T-helper 2 cell treated with Interferon-gamma antibody and Interleukin-4, amounts not matched to agents 100 ng/mL and 5 ng/mL, for 36 hours (primary cell): ENCODE measurements around the gene F8. TPM values are rescaled to one million over a fixed set of nuclear protein-coding genes. Genes with fewer than 3 reads are reported as not detected.

Experiments used
- intact Hi-C: fragments of 100-400 bp; cut with micrococcal nuclease; formaldehyde crosslinking; loops from one replicate; pipeline ENCODE4 v1.15.1; 2023
- total RNA-seq: library from RNA; stranded (reverse); gene quantifications from 2 replicates; pipeline ENCODE4 v1.2.3, GENCODE V29; 2022

The F8 gene
- 4.7 and 5.1 TPM in 2 replicates for total RNA-seq

DNA sequence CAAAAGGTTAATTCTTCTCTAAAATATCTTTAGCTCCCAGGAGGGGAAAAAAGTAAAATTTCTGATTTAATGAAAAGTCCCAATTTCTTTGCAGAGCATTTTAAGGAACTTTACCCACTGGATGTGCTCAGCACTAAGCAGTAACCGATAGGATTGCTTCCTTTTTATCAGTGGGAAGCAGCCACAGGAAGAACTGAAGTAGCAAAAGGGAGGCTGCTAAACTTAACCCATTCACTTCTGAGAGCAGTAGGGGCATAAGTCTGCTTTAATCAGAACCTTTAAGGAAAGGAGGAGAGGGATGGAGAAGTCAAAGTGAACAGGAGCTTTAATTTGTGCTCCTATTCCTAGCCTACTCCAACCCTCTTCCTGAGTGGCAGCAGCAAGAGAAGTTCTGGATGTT, at the start of gene F8:
Gene F8, minus strand, starts transcription at position 139 of the 400 bp plus-strand sequence. CDS start 171 bp downstream, outside the sequence.
- intact Hi-C loops = no loop called here

DNA sequence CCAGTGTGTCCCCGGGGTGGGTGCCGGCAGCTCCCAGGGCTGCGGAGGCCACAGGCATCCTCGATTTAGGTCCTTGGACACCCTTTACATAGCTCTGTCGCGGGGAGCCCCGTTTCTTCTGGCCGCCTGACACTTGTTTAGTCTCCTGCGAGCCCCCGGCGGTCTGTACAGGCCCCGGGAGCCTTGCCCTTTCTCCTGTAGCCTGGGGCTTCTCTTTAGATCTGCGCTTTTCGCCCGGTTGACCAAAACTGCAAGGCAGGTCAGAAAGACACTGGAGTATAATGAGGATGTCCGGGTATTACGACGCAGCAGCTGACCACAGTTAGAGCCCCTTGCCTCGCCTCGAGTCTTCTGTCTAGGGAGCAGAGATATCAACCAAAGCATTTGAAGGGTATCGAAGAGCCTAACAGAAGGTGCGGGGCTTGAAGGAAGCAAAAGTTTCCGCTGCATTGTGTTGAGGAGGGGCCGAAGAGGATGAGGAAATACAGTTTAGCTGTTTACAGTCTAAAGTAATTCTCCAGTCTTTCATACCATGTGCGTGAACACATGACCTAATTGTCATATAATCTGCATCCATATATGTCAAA, 49.3 kb upstream of the F8 start:
- intact Hi-C loops = loop anchor here (1.0 to 5.0 kb wide), 3 partner anchors 44 to 145 kb away; partner anchors contain the start of gene VBP1

DNA sequence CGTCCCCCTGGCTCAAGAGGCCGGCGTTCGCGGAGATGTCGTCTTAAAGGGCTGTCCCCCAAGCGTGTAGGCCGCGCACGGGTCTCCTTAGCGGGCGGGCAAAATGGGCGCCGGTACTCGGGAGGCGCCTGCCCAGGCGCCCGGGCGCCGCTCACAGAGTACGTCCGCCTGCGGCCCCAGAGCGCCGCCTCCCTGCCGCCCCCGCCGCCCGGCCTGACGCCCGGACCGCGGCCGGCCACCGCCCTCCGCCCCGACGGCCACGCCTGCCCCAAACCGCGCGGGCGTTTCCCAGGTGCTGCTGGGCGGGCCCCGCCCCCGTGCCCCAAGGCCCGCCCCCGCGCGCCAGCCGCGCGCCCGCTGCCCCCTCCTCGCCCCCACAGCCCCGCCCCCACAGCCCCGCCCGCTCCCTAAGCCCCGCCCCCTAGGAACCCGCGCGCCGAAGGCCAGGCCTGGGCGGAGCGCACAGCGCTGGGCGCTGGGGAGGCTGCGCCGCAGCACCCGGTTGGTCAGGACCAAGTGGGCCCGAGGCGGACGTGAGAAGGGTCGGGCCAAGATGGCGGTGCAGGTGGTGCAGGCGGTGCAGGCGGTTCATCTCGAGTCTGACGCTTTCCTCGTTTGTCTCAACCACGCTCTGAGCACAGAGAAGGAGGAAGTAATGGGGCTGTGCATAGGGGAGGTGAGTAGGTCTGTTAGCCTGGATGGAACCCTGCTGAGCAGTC, 48.6 kb upstream of the F8 start, which contains the start of the genes BRCC3, CMC4 and MTCP1:
Gene BRCC3, plus strand, starts transcription at position 534 of the 719 bp plus-strand sequence. Its CDS starts 20 bp downstream, at position 554.
Gene CMC4, minus strand, starts transcription at position 162 of the 719 bp plus-strand sequence. CDS start 7,113 bp downstream, outside the sequence.
Gene MTCP1, minus strand, starts transcription at position 162 of the 719 bp plus-strand sequence. CDS start 5,126 bp downstream, outside the sequence.
- intact Hi-C loops = loop anchor here (1.0 to 5.0 kb wide), 3 partner anchors 44 to 146 kb away; partner anchors contain the start of gene VBP1

DNA sequence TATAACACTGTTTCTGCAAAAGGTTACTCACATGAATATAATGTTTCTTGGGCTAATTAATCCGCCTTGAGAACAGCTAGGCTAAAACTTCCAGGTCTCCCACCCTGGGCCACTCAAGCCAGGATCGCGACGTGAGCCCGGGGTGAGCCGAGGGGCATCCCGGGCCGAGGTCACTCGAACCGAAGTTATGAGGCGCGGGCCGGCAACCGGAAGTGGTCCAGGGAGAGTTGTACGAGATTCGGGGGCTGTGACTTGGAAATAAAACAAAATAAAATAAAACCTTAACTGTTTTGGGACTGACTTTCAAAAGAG, 48.1 kb upstream of the F8 start:
- intact Hi-C loops = loop anchor here (2.0 to 5.0 kb wide), 2 partner anchors 88 to 146 kb away; partner anchors contain the start of gene VBP1

DNA sequence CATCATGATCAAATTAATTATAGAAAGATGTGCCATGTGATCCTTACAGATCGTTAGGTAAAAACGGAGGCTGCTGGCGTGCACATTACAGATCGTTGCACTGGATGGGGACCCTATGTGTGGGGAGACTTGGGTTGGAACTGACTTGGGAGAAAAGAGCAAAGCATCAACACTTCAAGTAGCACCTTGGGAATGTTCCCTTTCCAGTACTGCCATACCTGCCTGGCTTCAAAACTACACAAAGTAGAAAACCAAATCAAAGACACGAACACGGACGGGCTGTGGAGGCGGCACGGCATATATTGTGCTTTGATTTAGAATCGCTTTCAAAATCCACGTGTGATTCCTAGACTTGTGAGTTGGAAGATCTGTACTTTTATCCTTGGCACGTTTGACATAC, 47.5 kb upstream of the F8 start:
- intact Hi-C loops = loop anchor here (2.0 to 5.0 kb wide), 2 partner anchors 88 to 147 kb away; partner anchors contain the start of gene VBP1

DNA sequence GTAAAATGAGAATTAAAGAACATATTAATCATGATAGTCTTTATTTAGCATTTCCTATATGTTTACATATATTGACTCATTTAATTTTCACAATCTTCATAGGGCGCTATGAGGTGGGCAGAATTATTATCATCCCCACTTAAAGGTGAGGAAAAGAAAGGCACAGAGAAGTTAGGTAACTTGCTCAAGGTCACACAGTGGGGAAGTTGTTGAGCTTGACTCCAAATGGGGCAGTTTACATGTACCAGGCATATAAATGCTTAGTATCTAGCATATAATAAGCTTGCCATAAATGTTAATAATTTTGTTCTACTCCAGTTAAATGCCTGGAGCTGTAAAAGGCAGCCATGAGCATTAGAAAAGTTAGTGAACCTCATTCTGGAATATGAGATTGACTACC, 46.9 kb upstream of the F8 start:
- intact Hi-C loops = no loop called here

DNA sequence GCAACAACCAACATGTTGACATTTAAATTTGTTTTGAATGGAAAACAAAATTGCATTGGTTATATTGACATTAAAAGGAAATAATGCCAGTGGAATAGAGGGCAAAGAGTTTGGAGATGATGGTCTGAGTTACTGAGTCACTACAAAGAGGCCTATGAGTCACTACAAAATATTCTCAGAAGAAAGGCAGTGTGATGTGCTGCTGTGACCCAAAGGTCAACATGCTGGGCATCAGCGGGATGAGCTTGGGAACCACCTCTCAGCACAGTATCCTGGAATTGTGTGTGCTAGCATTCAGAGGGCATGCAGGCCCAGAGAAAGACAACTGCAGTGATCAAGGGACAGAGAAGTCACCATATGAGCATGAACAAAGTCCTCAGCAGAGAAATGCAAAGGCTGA, 45.6 kb upstream of the F8 start:
- intact Hi-C loops = no loop called here

DNA sequence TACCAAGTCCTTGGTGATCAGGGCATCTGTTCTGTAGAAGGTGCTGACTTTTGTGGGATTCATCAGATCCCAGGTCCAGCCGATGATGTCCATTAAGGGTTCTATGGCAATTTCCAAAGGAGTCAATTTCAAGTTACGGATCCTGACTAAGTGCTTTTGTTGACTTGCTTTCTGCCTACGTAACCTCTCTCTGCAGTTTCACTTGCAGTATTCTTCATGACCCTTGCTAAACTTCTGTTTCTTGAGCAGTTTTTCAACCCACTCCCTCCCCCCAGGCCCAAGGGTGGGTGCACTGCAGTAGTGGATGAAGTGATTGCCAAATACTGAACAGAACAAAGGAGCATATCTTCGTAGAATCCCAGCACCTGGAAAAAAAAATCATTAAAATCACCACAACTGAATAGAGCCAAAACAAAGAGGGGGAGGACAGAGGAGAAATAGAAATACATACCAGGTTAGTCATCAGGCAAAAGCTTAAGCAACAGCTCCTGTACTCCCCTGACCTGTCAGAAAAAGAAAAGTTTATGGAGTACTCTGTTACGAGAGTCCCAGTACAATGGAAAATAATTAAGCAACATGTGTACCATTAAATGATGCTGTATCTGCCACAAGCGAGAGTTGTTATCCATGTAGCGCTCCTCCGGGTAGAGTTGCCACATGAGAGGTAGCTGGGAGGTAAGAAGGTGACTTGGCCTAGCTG, 42.7 kb upstream of the F8 start:
- intact Hi-C loops = no loop called here

DNA sequence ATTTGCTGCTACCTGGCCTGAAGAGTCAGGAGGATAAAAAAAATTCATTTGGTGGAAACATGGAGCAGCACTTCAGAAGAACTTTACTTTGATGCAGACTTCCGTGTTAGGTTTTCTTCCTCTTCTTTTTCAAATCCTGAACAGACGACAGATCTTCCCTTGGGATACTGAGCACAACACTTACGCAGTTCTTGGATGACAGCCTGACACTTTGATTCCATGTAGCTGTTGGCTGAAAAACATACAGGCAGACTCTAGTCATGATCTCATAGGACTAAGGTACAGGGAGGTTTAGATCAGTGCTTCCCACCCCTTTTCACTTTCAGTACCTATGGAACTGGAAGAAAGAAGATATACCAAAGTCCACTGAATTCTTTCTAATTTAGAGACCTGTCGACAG, 39.2 kb upstream of the F8 start:
- intact Hi-C loops = no loop called here

DNA sequence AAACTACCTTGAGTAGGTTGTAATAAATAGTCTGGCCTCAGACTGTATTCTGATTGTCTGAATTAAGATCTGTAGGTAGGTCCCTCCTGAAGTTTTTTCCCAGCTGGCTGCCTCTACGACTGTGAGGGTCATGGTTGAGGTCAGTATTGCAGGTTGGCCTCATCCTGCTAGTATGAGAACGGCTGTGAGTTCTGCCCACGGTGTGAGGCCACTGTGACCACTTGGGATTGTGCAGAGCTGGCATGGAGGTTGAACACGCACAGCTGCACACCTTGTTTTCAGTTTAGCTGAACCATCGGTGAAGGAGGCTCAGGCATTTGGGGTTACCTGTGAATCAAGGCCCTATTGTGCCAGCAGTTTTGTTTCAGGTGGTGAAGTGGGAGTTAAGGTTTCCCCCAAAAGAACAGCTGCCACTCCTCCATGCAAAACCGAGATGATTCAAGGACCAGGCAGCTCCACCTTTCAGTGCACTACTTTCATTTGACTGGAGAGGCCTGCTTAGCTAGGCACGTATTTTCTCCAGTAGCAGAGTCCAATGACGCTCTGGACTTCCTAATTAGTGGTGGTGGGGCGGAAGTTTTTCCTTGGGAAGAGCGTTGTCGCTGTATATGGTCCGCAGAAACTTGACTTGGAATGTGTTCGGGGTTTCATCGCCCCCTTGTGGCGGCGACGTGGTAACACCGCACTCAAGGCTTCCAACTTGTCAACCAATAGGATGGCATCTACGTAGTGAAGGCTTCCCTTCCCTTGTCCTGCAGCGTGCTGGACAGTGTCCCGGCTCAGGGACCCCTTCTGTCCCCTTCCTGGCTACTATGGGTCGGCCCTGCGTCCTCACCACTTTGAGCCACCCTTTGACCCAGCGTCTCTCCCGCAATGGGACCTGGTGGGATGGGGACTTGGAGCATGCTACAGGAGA, 34.6 kb upstream of the F8 start:
- intact Hi-C loops = loop anchor here (1.0 to 2.0 kb wide), 3 partner anchors 30 to 138 kb away; partner anchors contain the start of gene FUNDC2

DNA sequence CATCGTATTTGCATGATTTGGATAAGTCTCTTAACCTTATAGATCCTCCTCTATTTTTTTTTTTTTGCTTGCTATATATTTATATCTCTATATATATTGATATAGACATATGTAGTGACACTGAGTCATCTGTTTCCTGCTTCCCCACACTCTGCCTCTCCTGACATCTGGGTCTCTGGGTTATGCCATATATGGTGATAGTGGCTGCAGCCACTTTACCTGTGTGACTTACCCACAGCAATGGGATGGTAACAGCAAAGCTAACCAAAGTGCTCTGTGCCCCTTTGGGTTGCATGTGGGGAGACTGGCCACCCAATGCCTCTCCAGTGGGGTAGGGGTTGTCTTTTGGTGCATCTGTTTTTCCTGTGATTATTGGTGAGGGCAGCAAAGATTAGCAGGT, 33.9 kb upstream of the F8 start:
- intact Hi-C loops = loop anchor here (2.0 kb wide), 2 partner anchors 30 to 138 kb away; partner anchors contain the start of gene FUNDC2

DNA sequence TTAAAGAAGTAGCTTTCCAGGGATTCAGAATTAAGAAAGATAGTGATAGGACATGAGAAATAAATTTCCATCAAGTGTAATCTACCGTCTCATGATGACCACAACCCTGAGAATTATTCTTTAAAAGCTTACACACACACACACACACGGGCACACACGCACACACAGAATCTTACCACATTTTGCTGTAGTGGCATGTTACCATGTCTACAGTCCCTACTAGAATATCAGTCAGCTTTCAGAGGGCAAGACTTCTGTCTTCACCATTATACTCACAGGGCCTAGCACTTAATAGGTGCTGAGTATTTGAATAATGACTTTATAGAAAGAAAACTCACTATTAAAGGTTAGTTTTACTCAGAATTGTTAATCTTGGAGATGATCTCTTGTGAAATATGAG, 33.0 kb upstream of the F8 start:
- intact Hi-C loops = no loop called here

DNA sequence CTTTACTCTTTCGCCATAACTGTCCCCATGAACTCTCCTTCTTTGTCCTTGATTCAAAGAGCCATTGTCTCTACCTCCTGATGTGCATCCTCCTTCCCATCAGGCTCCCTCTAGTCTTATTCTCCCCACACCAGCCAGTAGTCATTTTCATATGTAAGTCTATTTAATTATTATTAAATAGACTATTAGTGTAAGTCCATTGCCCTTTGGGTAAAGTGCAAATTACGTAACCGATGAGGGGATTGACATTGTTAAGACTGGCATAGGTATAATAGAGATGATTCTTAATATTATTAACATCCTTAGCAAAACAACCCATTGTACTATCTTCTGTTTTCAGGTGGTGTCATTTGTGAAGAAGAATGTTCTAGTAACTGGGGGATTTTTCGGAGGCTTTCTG, 31.7 kb upstream of the F8 start:
- intact Hi-C loops = no loop called here

DNA sequence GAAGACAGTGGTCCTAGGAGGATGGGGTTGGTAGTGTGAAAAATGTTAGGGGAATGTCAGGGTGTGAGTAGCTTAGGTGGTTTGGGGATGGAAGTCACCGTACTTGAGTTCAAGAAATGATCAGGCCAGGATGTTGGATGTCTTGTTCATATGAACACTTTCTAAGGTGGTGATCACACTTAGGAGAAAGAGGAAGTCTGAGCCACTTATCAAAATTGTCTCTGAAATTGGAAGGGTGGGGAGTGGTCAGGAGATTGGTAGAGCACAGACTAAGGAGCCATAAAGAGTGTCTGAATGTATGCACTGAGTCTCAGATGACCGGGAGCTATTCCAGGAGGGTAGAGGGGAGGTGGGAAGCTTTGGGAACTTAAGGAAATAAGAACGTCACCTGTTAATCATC, 31.1 kb upstream of the F8 start:
- intact Hi-C loops = no loop called here

DNA sequence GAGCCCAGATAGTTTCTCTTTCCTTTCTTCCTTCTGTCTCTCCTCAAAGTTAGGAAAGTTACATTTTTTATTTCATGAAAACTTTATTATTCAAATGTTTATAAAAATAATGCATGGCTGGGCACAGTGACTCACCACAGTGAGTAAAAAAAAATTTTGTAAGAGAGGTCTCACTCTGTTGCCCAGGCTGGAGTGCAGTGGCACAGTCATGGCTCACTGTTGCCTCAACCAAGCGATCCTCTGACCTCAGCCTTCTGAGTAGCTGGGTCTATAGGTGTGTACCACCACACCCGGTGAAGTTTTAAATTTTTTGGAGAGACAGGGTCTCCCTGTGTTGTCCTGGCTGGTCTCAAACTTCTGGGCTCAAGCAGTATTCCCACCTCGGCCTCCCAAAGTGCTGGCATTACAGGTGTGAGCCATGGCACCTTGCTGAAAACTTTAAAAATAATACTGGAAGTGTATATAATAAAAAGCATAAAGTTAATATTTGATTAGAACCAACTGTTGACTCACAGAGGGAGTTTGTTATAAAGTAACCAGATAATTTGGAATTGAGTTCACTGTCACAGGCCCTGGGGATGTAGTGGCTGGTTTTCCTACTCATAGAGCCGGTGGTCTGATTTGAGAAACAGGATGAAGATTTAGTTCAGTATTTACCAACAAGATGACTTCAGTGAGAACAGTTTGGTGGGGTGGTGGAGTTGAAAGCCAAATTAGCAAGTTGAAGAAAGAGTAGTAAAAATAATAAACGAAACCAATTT, 30.4 kb upstream of the F8 start:
- intact Hi-C loops = no loop called here

DNA sequence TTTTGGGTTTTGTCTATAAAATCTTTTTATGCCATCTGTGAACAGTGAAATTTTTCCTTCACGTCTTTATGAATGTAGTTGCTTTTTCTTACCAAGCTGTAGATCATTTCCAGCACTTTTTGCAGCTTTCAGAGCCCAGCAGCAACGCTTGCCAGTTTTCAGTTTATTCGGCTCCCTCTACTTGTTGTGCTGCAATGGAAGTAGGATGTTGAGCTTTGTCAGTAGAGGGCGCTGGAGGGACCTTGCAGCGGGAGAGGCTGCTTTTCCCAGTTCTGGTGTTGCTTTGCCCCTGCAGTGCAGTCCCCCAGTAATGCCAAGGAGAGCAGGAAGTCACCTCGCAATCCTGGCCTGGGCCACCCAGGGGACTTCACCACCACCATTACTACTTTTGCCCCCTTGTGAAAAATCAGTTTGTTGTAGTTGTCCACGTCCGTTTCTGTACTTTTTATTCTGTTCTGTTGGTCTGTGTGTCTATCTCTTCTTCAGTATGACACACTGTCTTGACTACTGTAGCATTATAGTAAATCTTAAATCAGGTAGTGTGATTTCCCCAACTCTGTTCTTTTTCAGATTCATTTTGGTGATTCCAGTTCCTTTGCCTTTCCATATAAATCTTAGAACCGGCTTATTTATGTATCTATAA, 26.6 kb upstream of the F8 start:
- intact Hi-C loops = loop anchor here (2.0 kb wide), 1 partner anchor 68 kb away; no protein-coding TSS in a partner anchor

DNA sequence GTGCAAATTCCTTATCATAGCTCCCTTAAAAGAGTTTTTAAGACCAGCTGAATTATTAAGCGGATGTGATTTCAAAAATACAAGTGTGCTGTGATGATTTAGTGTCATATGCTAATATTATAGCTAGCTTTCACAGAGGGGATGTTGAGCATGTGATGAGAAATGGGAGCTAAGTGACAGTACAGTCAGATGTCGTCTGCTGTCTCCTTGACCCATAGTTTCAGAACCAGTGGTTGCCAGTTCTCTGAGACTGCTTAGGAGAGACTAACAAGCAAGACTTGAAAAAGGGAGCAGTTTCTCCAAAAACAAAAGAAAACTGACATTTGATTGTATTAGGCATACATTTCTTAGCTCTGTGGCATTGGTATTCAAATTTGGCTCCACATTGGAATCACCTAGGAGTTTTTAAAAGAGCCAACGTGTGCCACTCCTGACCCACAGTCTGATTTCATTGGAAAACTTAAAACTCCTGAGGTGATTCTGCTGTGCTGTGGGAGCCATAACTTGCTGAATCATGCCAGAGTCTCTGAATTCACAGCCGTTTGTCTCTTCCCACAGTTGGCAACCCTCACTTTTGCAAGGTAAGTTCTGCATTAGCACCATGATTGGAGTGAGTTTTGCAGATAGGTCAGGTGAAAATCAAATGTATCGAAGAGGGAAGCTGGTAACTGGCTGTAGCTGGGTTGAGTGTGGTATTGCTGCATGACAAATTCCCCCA, 24.4 kb upstream of the F8 start:
- intact Hi-C loops = no loop called here

DNA sequence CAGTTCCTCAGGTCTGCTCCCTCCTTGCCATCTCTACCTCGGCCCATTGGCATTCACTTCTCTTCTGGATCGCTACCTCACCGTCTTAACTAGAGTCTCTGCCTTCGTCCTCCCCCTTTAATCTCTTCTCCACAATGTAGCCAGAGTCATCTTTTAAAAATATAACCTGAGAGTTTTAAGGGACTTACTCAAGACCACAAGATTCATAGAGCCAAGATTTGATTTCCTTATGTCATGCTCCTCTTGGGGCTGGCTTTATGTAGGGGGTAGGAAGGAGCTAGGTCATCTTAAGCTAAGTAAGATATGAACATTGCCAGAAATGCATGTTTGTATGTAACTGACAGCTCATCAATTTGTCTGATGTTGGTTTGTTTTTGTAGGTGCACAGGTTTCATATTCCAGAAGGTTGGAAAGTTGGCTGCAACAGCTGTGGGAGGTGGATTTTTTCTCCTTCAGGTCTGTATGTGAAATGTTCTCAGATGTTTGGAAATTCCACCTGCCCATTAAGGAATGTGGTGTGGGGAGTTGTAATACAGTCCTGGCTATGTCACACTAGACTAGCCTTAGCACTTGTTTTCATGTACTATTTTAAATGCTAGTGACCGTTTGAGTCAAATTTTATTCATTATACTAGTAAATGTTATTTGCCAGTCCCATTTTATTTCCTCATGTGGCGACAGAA, 23.7 kb upstream of the F8 start:
- intact Hi-C loops = no loop called here
